Pancreas (tissue), 10 donors: ENCODE measurements around the gene AVPR1B. TPM values are rescaled to one million over a fixed set of nuclear protein-coding genes. Genes with fewer than 3 reads are reported as not detected.

Source experiments
- ATAC-seq, 4 donors: fragments of 200-7000 bp; cut with Tn5 transposase; one replicate each; pipeline versions ENCODE4 v1.8.0 to v1.9.1; 2020; ENCODE audit warnings: mild to moderate bottlenecking in 4 of 4, moderate library complexity in 4 of 4
- DNase-seq, 6 donors: peaks; one replicate each; pipeline ENCODE4 v3.0.0-alpha.2; 2020
- FAIRE-seq: peaks from 2 replicates; lab custom pipeline; 2012; peaks lifted over from hg19 to GRCh38; lab: Jason Lieb, UNC
- H3K27ac ChIP-seq, 4 donors: fragments of 200-600 bp; sonication (generic); 1 replicate in 3 of 4; 2 replicates in 1 of 4; pipeline versions ENCODE4 v1.5.0 to v1.8.0; 2020
- H3K27me3 ChIP-seq, 4 donors: fragments of 200-600 bp; one replicate each; pipeline ENCODE4 v1.8.0; 2021
- H3K36me3 ChIP-seq, 3 donors: fragments of 200-600 bp; sonication (generic) in 1 of 3; one replicate each; pipeline versions ENCODE4 v1.5.0 to v1.8.0; 2020 to 2021
- H3K4me1 ChIP-seq, 3 donors: fragments of 200-600 bp; one replicate each; pipeline ENCODE4 v1.8.0; 2021
- H3K4me3 ChIP-seq, 4 donors: fragments of 200-600 bp; sonication (generic) in 2 of 4; one replicate each; pipeline versions ENCODE4 v1.5.0 to v1.8.0; 2020 to 2021
- H3K9me3 ChIP-seq, 4 donors: fragments of 200-600 bp; one replicate each; pipeline ENCODE4 v1.8.0; 2021
- WGBS, 2 donors: extraction: QIAGEN DNeasy Blood & Tissue Kit; methylation state at CpG; one replicate each; pipeline ENCODE4 v1.1.7; 2013; 5-methylcytosine and 5-hydroxymethylcytosine counted together
- intact Hi-C, 3 donors: fragments of 100-400 bp; cut with DNase I; formaldehyde crosslinking; loops; one replicate each; pipeline versions ENCODE4 v1.11.1 to v1.14.2; 2022
- polyA plus RNA-seq, 2 donors: library from polyadenylated mRNA; stranded (reverse); fragments of 200-250 nt; gene quantifications; one replicate each; pipeline ENCODE4 v1.2.3, GENCODE V29; 2013
- total RNA-seq, 6 donors: library from RNA; stranded (reverse); fragmentation: NEBNext Ultra II Directional in 4 of 6; extraction: Animal tissue kit (Norgen Biotek cat#: 25700) in 4 of 6; gene quantifications; one replicate each; pipeline versions ENCODE4 v1.2.1 to v1.2.4, GENCODE V29; 2021 to 2023
- TF ChIP-seq, protein P1 (sequence below), 4 donors: fragments of 200-600 bp; sonication (generic) in 3 of 4; IDR thresholded peaks; one replicate each; pipeline versions ENCODE4 v1.5.0 to v1.8.0; 2021; ENCODE audit warnings: antibody characterized with exemption in 4 of 4
- donor health status: healthy with polysubstance abuse.
- donor health status: DM: no; HTN: no; CAD: no; lungs with moderate emphysema.
- donor health status: DM: no; HTN: no; CAD: no.
- donor health status: control.
- donor health status: control.
- donor health status: Bipolar disorder and iron deficiency.
- donor health status: DM: yes; HTN: yes; CAD: no.
- donor health status: DM: no; HTN: no; CAD: no.
- donor health status: DM: no; HTN: no; CAD: no.
- donor health status: DM: yes; HTN: yes; CAD: no.

AVPR1B gene
- total and polyA plus RNA-seq, 8 donors, result 0.13 to 1.1 (median 0.28) TPM

DNA sequence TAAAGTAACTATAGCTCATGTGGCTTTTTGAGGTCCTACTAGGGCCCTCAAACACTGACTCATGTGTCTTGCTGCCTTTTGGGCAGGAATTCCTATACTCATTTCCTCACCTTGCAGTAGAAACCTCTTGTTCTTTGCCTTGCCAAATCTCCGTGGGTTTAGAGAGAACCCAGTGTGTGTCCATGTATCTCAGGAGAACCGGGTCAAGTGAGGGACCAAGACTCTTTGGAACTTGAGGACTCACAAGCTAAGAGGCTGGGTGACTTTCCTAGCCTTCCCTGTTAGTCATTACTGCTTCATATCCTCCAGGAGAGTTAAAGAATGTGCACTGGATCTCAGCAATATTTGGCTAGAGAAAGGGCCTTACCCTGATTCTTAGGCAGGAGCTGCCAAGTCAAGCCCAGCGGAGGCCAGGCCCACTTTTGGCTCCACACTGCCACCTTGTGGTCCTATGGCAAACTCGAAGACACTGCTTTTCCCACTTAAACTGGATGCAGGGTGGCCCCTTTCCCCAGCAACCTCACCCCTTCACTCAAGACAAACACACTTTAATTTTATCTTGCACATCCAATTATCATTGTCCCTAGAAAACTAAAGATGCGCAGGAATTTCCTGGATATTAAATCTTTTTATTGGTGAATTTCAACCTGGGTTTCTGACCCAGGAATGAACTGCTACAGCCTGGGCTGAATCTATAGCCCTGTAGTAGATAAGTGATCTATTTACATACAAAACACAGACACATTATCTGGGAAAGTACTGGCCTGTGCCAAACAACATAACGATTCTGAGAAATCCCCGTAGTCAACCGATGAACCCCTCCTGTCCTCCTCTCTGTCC, 10.6 kb downstream of the AVPR1B start:
- 32 to 39% methylated on average over 8 of the region's 8 CpGs for WGBS, 2 donors
- no peaks in the 10 kb centered on the region for H3K36me3 ChIP-seq
- no peak overlapping the region for H3K27ac ChIP-seq
- no peaks in the 10 kb centered on the region for H3K4me1 ChIP-seq
- no peaks in the 10 kb centered on the region for H3K27me3 ChIP-seq
- no peak overlapping the region for H3K4me3 ChIP-seq
- intact Hi-C loops, result loop anchor here in 2 of 3 donors (5.0 to 10.0 kb wide), 3 partner anchors 69 to 182 kb away; no protein-coding TSS in a partner anchor
- FAIRE-seq (no peak), DNase-seq (peak; percentile 53 to 87 (median 81)), ATAC-seq (peak; percentile 91 to 97 (median 93))
- TF ChIP-seq, protein P1, sequence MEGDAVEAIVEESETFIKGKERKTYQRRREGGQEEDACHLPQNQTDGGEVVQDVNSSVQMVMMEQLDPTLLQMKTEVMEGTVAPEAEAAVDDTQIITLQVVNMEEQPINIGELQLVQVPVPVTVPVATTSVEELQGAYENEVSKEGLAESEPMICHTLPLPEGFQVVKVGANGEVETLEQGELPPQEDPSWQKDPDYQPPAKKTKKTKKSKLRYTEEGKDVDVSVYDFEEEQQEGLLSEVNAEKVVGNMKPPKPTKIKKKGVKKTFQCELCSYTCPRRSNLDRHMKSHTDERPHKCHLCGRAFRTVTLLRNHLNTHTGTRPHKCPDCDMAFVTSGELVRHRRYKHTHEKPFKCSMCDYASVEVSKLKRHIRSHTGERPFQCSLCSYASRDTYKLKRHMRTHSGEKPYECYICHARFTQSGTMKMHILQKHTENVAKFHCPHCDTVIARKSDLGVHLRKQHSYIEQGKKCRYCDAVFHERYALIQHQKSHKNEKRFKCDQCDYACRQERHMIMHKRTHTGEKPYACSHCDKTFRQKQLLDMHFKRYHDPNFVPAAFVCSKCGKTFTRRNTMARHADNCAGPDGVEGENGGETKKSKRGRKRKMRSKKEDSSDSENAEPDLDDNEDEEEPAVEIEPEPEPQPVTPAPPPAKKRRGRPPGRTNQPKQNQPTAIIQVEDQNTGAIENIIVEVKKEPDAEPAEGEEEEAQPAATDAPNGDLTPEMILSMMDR (IDR thresholded peaks at IDR 0.05), result peak; percentile 65 to 81 (median 76)
- no peaks in the 10 kb centered on the region for H3K9me3 ChIP-seq

DNA sequence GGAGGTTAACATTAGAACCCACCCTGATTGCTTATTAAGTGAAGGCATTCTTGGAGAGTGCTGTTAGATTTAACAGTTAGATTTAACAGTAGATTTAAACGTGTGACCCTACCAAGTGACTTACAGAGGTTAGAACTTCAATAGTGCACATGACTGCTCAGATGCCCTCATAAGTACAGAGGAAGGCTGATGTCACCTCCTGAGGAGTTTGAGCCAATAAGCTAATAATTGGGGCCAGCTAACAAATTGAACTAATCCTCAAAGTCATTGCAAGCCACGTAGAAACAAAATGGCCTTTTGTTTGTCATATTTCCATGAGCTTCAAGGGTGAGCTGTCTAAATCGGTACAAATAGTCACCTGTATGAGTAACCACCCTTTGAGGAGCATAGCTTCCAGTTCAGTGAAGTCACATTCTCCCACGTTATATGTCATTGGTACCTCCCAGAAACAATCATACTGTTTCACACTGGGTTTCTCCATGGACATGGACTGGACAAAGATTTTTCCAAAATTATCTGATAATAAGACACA, 11.7 kb downstream of the AVPR1B start:
- no peaks in the 10 kb centered on the region for H3K27me3 ChIP-seq
- intact Hi-C loops, result loop anchor here in 2 of 3 donors (5.0 to 10.0 kb wide), 3 partner anchors 68 to 181 kb away; no protein-coding TSS in a partner anchor
- FAIRE-seq, result no peak

DNA sequence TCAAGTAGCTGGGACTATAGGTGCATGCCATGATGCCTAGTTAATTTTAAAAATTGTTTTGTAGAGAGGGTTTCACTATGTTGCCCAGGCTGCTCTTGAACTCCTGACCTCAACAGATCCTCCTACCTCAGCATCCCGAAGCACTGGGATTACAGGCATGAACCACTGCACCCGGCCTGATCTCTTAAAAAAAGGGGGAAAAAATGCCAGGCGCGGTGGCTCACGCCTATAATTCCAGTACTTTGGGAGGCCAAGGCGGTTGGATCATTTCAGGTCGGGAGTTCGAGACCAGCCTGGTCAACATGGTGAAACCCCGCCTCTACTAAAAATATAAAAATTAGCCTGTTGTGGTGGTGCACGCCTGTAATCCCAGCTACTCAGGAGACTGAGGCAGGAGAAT, 13.2 kb downstream of the AVPR1B start:
- Histone ChIP-seq H3K4me1 (no peaks in the 10 kb centered on the region), H3K27me3 (no peaks in the 10 kb centered on the region), H3K9me3 (no peaks in the 10 kb centered on the region), H3K27ac (no peak overlapping the region), H3K36me3 (no peaks in the 10 kb centered on the region), H3K4me3 (no peak overlapping the region)
- TF ChIP-seq, protein P1 (IDR thresholded peaks at IDR 0.05), result no peak
- intact Hi-C loops, result loop anchor here in 1 of 3 donors (10.0 kb wide), 1 partner anchor 179 kb away; no protein-coding TSS in a partner anchor
- ATAC-seq (no peak), DNase-seq (no peak), FAIRE-seq (no peak)
- WGBS, 2 donors, result 83 to 90% methylated on average over 10 of the region's 10 CpGs

More for the DNA sequence above, 11.7 kb downstream of the AVPR1B start:
- TF ChIP-seq, protein P1 (IDR thresholded peaks at IDR 0.05), result no peak
- DNase-seq (no peak), ATAC-seq (no peak)
- Histone ChIP-seq H3K27ac (no peak overlapping the region), H3K36me3 (no peaks in the 10 kb centered on the region), H3K9me3 (no peaks in the 10 kb centered on the region), H3K4me1 (no peaks in the 10 kb centered on the region), H3K4me3 (no peak overlapping the region)
- 50 to 54% methylated on average over 4 of the region's 4 CpGs for WGBS, 2 donors

DNA sequence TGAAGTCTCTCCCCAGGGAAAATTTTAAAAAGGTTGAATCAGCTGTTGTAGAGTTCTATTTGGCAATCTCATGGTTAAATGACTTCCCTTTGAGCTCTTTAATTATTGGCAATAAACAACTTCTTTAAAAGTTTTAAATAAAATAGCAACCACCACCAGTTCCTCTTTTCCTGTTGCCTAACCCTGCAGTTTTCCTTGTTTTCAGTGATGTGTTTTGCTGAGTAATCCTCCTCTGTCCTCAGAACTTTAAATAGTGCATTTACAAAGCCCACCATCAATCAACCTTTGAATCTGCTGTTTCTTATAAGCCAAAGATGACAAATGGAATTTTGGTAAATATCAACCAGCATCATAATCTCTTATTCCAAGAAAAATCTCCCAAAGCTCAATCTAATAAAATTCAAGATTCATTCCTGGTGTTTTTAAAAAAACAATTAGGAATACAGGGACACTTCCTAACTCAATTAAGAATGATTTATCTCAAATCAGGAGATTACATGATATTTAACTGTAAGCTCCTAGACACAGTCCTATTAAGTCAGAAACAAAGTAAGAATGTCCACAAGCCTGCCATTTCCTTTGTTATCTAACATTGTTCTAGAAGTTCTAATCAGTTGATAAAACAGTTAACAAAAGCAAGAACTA, 14.8 kb downstream of the AVPR1B start:
- intact Hi-C loops, result loop anchor here in 1 of 3 donors (10.0 kb wide), 1 partner anchor 178 kb away; no protein-coding TSS in a partner anchor
- FAIRE-seq (no peak), DNase-seq (no peak), ATAC-seq (no peak)
- Histone ChIP-seq H3K27ac (no peak overlapping the region), H3K4me3 (no peak overlapping the region), H3K27me3 (no peaks in the 10 kb centered on the region), H3K4me1 (no peaks in the 10 kb centered on the region), H3K9me3 (no peaks in the 10 kb centered on the region), H3K36me3 (no peaks in the 10 kb centered on the region)
- TF ChIP-seq, protein P1 (IDR thresholded peaks at IDR 0.05), result no peak
